ENCODE measurements around the gene CUX1.

Gene CUX1

GRCh38 chr7:102281785-102282184, 464.4 kb downstream of the CUX1 start:
- Histone ChIP-seq H4K20me1 (ENCODE audit: insufficient read depth, low read length) (no peaks in the 10 kb centered on the region), H3K36me3 (replicated peaks; ENCODE audit: insufficient read depth, low read length) (no peaks in the 10 kb centered on the region), H2AFZ (ENCODE audit: low read length) (no peak overlapping the region), H3K9me2 (replicated peaks; ENCODE audit: insufficient read depth, low read length) (no peaks in the 10 kb centered on the region), H3K9me3 (replicated peaks; ENCODE audit: insufficient read depth, low read length) (no peaks in the 10 kb centered on the region), H3K4me1 (ENCODE audit: low read length) (peaks cover 32% of the 10 kb centered on the region), H3K27me3 (replicated peaks; ENCODE audit: insufficient read depth, low read length) (no peaks in the 10 kb centered on the region), H3K9ac (ENCODE audit: low read length) (no peak overlapping the region), H3K4me3 (ENCODE audit: low read length) (no peak overlapping the region), H3F3A (ENCODE audit: insufficient read depth, low read length) (peaks cover 13% of the 10 kb centered on the region), H3K27ac (ENCODE audit: low read length) (no peak overlapping the region), H3K4me2 (ENCODE audit: low read depth, low read length) (no peak overlapping the region), H3K79me2 (ENCODE audit: low read length) (peaks cover 5% of the 10 kb centered on the region; the same call in 1 of the 2 replicates)
- TF ChIP-seq EZH2phosphoT487 (IDR thresholded peaks at IDR 0.05; ENCODE audit: low read length) (no peak), EZH2 (optimal IDR thresholded peaks at IDR 0.05; ENCODE audit: low read depth, low read length) (no peak)
- TF ChIP-seq, protein P1, sequence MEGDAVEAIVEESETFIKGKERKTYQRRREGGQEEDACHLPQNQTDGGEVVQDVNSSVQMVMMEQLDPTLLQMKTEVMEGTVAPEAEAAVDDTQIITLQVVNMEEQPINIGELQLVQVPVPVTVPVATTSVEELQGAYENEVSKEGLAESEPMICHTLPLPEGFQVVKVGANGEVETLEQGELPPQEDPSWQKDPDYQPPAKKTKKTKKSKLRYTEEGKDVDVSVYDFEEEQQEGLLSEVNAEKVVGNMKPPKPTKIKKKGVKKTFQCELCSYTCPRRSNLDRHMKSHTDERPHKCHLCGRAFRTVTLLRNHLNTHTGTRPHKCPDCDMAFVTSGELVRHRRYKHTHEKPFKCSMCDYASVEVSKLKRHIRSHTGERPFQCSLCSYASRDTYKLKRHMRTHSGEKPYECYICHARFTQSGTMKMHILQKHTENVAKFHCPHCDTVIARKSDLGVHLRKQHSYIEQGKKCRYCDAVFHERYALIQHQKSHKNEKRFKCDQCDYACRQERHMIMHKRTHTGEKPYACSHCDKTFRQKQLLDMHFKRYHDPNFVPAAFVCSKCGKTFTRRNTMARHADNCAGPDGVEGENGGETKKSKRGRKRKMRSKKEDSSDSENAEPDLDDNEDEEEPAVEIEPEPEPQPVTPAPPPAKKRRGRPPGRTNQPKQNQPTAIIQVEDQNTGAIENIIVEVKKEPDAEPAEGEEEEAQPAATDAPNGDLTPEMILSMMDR (IDR thresholded peaks at IDR 0.05; ENCODE audit: low read length), result no peak
- no peak for DNase-seq

DNA sequence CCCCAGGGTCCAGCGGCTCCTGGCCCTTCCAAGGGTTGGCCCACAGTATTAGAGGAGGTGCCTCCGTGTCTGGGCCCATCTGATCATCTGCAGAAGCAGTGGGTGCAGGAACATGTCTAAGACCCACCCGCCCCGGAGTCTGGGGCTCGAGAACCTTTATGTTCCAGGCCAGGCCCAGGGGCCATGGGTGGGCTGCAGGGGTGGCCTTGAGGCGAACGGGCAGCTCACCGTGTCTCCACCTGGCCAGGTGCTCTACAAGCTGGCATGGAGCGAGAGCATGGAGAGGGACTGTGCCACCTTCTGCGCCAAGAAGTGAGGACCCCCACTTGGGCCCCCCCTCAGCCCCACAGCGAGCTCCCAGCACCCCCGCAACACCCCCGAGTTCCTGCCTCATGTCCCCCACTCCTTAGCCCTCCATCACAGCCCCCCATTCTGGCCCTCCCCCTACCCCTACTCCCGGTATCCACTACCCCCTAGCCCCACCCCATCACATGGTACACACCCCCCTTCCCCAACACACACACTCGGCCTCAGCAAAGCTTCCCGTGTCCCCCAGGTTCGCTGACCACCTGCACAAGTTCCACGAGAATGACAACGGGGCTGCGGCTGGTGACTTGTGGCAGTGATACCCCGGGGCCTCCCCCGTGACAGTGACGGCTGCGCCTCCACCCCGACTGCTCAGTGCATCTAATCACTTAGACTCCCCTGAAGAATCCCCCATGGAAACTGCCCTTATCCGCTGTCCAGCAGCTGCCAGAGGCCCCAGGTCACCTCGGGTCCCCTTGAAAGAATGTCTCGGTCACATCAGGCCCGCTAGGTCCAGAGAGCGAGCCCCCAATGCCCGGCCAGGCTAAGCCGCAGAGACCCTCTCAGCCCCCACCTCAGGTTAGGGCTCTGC, 465.3 kb downstream of the CUX1 start:
- H4K20me1 ChIP-seq (ENCODE audit: insufficient read depth, low read length), result no peaks in the 10 kb centered on the region
- no peaks in the 10 kb centered on the region for H3K36me3 ChIP-seq (replicated peaks; ENCODE audit: insufficient read depth, low read length)
- TF ChIP-seq, protein P1 (IDR thresholded peaks at IDR 0.05; ENCODE audit: low read length), result no peak
- TF ChIP-seq EZH2phosphoT487 (IDR thresholded peaks at IDR 0.05; ENCODE audit: low read length), result no peak
- TF ChIP-seq EZH2 (optimal IDR thresholded peaks at IDR 0.05; ENCODE audit: low read depth, low read length), result no peak
- no peak for DNase-seq
- H3K9me3 ChIP-seq (replicated peaks; ENCODE audit: insufficient read depth, low read length), result no peaks in the 10 kb centered on the region
- H3F3A ChIP-seq (ENCODE audit: insufficient read depth, low read length), result peaks cover 15% of the 10 kb centered on the region
- peaks cover 32% of the 10 kb centered on the region for H3K4me1 ChIP-seq (ENCODE audit: low read length)
- H3K27me3 ChIP-seq (replicated peaks; ENCODE audit: insufficient read depth, low read length), result no peaks in the 10 kb centered on the region
- no peak overlapping the region for H3K27ac ChIP-seq (ENCODE audit: low read length)
- H3K4me2 ChIP-seq (ENCODE audit: low read depth, low read length), result no peak overlapping the region
- peaks cover 14% of the 10 kb centered on the region for H3K79me2 ChIP-seq (ENCODE audit: low read length)
- H2AFZ ChIP-seq (ENCODE audit: low read length), result no peak overlapping the region
- H3K9me2 ChIP-seq (replicated peaks; ENCODE audit: insufficient read depth, low read length), result no peaks in the 10 kb centered on the region
- H3K9ac ChIP-seq (ENCODE audit: low read length), result no peak overlapping the region
- H3K4me3 ChIP-seq (ENCODE audit: low read length), result no peak overlapping the region

DNA sequence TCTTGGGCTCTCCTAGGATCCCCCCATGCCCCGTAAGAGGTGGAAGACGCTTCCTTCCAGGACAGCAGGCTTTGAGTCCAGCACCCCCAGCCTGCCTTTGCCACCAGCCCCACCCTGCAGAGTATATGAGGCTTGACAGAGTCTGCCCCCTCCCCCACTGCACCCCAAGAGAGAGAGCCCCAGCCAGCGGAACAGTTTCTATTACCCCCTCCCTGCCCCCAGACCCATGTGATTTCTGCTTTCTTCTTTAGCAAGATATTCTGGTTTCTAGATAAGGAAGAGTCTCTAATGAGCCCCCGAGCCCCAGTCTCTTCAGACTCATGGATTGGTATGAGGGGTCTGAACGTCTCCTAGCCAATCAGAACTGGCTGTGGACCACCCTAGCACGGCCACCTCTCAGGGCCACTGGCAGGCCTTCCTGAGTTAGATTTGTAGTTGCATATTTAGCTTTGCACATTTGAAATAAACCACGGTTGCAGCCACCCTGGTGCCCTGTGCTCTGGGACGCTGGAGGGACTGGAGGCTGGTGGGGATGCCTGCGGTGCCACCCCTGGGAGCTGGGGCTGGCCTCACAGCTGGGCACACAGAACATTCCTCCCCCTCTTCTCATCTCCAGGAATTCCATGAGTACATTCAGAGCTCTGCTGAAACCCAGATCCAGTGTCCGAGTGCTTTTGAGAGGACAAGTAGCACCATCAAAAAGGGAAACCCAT, 466.2 kb downstream of the CUX1 start:
- Histone ChIP-seq H3F3A (ENCODE audit: insufficient read depth, low read length) (peaks cover 24% of the 10 kb centered on the region), H3K4me3 (ENCODE audit: low read length) (no peak overlapping the region), H4K20me1 (ENCODE audit: insufficient read depth, low read length) (no peaks in the 10 kb centered on the region), H3K79me2 (ENCODE audit: low read length) (peaks cover 23% of the 10 kb centered on the region), H2AFZ (ENCODE audit: low read length) (no peak overlapping the region), H3K27ac (ENCODE audit: low read length) (no peak overlapping the region), H3K4me2 (ENCODE audit: low read depth, low read length) (no peak overlapping the region), H3K4me1 (ENCODE audit: low read length) (peaks cover 26% of the 10 kb centered on the region), H3K9me2 (replicated peaks; ENCODE audit: insufficient read depth, low read length) (no peaks in the 10 kb centered on the region), H3K9ac (ENCODE audit: low read length) (no peak overlapping the region), H3K36me3 (replicated peaks; ENCODE audit: insufficient read depth, low read length) (no peaks in the 10 kb centered on the region), H3K9me3 (replicated peaks; ENCODE audit: insufficient read depth, low read length) (no peaks in the 10 kb centered on the region), H3K27me3 (replicated peaks; ENCODE audit: insufficient read depth, low read length) (no peaks in the 10 kb centered on the region)
- no peak for DNase-seq
- no peak for TF ChIP-seq EZH2phosphoT487 (IDR thresholded peaks at IDR 0.05; ENCODE audit: low read length)
- TF ChIP-seq, protein P1 (IDR thresholded peaks at IDR 0.05; ENCODE audit: low read length), result no peak
- no peak for TF ChIP-seq EZH2 (optimal IDR thresholded peaks at IDR 0.05; ENCODE audit: low read depth, low read length)

Measured in MM.1S (cell line).